HG03457 (cell line): ENCODE measurements around the gene C1QTNF4.

Experiments used
- ATAC-seq: cut with Tn5 transposase; IDR thresholded peaks from one replicate; pipeline ENCODE4 v1.9.1; 2021; ENCODE audit warnings: moderate number of reproducible peaks; ENCODE audit not compliant: unreplicated experiment

C1QTNF4 gene

DNA sequence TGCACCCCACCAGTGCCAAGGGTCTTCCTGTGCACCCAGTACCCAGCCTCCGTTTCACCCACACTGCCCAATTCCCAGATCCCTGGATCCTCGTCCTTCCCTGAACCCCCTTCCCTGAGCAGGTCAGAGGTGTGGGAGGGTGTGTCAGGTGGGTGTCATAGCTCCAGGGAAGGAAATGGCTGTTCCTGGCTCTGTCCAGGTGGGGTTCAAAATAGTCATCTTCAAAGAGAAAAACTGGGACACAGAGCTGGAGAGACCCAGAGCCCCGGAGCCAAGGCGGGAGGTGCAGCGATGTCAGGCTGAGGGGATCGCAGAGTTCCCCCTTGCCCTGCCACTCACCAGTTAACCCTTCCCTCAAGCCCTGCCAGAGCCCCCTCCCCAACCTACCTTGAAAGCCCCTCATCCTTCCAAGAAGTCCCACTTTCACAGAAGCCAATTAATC, 698 bp downstream of the C1QTNF4 start:
- no peak for ATAC-seq

DNA sequence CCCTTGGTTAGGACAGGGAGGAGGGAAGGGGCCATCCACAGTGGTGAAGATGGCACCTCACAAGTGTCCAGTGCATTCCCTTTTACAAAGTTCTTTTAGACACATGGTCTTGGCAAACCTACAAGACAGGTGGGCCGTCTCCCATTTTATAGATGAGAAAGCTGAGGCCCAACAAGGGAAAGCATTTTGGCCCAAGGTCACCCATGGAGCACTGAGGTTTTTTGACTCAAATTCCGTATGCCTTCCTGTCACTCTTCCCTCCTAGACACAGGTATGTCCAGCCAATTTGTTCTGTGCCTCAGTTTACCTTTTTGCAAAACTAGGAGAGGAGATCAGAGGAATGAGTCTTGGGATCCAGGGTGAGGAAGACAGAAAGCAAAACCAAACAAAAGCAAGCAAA, 1.2 kb downstream of the C1QTNF4 start:
- no peak for ATAC-seq

DNA sequence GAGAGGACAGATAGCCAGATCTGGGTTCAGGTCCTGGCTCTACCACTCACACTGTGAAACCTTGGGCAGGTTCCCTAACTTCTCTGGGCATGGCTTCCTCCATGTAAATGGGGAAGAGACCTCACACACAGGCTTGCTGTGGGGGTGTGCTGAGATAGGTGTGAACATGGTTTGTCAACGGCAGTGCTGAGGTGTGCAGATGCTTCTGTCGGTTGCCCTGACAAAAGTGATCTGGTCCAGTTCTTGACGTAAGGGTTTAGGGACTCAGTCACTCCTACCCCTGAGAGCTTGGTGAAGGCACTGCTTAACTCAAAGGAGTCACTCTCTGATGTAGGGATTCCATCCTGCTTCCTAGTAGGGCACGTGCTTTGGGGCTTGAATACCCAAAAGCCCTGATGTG, 2.0 kb downstream of the C1QTNF4 start:
- ATAC-seq = no peak

DNA sequence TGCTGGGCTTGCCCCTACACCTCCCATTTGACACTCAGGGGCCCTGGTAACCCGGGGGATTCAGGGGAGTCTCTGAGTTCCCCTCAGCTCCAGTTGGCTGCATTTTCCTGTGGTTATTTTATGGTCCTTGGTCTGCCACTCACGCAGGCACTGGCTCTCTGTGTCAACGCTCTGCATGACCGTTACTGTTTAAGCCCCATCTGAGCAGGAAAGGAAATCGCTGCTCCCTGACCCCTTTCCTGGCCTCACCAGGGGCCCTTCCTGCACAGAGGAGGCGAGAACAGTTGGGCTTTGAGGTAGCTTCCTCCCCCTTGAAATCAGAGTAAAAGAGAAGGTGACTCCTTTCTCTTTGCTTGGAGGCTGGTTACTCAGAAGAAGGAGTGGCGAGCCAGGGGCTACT, 2.4 kb downstream of the C1QTNF4 start:
- ATAC-seq = no peak

DNA sequence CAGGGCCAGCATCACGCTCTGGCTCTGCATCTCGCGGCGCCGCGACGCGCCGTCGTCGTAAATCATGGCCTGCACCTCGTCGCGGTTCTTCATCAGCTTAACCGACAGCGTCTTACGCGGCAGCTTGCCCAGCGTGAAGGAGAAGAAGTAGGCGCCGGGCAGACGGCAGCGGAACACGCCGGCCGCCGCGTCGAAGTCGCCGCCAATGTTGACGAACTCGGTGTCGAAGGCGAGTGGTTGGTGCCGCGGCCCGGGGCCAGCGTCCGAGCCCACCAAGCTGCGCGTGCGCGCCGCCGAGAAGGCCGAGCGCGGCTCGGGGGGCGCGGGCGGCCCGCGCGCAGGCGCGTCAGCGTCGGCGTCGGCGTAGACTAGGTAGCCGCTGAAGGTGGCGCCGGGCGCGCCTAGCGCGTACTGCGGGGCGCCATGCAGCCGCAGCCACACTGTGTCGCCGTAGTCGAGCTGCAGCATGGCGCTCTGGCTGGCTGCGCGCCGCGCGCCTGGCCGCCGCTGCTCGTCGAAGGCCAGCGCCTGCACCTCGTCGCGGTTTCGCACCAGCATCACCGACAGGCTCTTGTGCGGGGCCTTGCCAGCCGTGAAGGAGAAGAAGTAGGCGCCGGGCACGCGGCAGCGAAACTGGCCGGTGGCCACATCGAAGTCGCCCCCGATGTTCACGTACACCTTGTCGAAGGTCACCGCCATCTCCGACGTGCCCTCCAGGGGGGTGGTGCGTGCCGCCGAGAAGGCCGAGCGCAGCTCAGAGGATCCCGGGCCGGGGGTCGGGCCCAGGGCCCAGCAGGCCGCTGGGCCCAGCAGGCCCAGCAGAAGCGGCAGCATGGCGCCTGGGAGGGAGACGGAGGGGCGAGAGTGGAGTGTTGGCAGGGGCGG, 4.0 kb downstream of the C1QTNF4 start:
- ATAC-seq = no peak

DNA sequence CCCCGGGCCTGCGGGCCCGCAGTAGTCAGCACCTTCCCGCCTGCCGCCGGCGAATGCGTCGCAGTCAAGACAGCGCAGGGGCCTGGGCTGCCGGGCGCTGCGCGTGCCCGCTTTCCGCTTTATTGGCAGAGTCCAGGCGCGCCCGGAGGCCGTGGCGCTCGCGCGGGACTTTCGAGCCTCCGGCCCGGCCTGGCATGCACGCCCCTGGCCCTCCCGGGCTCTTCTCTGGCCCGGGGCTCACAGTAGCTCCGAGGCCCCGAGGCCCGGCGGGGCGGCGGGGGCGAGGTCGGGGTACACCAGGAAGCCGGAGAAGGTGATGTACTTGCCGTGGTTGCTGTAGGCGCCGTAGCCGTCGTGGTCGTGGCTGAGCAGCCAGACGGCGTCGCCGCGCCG, 4.6 kb downstream of the C1QTNF4 start:
- no peak for ATAC-seq

DNA sequence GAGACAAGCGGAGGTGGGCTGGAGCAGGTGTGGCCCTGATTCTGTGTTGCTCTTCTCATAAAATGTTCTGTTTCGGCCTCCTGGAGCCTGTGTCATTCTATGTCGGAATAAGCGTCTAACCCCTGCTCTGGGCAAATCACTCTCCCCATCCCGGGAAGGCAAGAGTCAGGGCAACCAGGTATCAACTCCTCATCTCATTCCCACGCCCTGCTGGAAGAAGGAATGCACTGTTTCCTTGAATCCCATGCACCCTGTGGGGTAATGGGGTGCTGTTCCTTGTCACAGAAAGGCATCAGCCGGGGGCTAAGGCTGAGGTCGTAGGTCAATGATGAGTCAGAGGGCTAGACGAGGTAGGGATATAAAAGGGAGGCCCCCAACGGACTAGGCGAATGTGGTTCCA, 5.1 kb downstream of the C1QTNF4 start:
- no peak for ATAC-seq

DNA sequence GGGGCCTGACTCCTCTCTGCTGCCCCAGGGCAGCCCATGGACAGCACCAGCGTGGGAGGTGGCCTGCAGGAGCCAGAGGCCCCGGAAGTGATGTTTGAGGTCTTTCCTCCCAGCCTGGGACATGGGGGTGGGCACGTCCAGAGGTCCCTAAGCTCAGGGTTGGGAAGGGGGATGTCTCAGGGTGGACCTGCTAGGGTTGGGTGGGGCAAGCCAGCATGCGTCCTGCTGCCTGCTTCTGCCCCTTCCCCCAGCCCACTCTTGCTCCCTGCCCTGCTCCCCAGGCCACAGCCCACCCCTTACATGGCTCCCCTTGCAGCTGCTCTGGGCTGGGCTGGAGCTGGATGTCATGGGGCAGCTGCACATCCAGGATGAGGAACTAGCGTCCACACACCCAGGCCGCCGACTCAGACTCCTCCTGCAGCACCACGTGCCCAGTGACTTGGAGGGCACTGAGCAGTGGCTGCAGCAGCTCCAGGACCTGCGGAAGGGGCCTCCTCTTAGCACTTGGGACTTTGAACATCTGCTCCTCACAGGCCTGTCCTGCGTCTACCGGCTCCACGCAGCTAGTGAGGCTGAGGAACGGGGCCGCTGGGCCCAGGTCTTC, 6.4 kb downstream of the C1QTNF4 start:
- ATAC-seq = no peak

DNA sequence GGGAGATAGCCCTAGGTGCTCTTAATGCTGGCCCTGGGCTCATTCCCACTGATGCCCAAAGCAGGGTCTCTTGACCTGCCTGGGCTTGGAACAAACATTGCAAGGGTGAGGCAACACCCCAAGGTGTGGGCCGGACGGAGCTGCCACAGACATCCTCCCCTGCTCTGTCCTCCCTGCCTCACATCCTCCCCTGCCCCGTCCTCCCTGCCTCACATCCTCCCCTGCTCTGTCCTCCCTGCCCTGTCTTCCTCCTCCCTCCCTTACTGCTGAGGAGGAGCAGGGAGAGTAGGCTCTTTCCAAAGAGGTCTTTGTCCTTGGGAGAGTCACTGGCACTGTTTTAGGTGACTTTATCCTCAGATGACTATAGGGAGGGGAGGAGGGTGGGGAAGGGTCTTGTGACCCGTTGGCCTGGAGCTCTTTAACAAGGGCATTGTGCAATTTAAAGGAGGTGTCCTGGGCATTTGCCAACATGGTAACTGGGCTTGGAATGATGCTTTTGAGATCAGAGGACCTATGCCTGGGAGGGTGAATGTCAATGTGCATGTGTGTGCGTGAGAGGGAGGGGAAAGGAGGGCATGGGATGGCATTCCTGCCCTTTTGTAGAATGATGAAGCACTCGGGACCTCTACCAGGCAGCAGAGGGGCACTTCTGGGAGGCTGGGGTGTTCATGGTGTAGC, 7.0 kb downstream of the C1QTNF4 start:
- no peak for ATAC-seq

DNA sequence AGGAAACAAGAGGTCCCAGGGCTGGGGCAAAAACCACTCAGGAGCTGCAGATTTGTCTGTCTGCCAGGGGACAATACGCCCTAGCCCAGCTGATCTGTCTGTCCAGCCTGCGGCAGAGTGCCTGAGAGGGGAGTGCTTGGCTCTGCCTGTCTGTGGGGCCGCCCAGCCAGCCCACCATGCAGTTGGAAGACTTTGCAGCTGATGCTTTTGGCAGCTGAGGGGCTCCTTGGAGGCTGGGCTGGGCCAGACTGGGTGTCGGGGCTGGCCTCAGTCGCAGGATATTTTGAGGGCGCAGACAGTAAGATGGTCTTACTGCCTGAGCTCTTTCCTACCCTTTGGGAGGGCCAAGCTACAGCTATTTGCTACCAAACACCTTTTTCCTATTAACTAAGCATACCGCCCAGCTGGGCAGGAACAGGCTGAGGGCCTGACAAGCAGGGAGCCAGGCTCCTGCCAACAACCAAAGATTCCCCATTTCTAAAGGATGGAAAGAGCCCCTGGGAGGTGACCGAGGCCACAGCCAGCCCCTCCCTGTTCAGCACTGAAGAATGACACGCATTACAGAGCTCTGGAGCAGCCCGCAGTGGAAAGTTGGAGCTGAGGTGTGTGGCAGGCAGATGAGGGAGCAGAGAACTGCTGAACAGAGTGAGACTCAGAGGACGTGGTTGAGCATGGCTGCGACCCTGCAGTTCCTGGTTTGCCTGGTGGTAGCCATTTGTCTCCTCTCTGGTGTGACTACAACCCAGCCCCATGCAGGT, 7.9 kb downstream of the C1QTNF4 start, which contains the start of gene FAM180B:
TSS of gene FAM180B (plus strand) at position 581 of the 758 bp plus-strand sequence. CDS start at position 672, 91 bp downstream.
- no peak for ATAC-seq

DNA sequence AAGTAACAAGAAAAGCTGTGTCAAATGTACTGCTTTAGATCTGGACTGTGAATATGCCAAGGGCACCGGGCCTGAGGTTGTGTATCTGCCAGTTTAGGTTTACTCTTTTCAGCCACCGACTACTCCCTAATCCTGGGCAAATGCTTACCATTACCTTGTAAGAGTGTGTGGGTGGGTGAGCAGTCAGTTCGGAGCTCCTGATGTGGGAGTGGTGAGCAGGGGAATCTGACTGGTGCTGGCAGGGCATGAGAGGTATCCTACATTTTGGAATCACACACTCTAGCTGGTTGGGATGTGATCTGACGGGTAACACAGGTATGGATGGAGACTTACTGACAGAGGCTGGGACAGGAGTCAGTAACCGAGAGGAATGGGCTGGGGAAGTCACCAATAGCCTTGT, 10.4 kb downstream of the C1QTNF4 start:
- ATAC-seq = no peak

DNA sequence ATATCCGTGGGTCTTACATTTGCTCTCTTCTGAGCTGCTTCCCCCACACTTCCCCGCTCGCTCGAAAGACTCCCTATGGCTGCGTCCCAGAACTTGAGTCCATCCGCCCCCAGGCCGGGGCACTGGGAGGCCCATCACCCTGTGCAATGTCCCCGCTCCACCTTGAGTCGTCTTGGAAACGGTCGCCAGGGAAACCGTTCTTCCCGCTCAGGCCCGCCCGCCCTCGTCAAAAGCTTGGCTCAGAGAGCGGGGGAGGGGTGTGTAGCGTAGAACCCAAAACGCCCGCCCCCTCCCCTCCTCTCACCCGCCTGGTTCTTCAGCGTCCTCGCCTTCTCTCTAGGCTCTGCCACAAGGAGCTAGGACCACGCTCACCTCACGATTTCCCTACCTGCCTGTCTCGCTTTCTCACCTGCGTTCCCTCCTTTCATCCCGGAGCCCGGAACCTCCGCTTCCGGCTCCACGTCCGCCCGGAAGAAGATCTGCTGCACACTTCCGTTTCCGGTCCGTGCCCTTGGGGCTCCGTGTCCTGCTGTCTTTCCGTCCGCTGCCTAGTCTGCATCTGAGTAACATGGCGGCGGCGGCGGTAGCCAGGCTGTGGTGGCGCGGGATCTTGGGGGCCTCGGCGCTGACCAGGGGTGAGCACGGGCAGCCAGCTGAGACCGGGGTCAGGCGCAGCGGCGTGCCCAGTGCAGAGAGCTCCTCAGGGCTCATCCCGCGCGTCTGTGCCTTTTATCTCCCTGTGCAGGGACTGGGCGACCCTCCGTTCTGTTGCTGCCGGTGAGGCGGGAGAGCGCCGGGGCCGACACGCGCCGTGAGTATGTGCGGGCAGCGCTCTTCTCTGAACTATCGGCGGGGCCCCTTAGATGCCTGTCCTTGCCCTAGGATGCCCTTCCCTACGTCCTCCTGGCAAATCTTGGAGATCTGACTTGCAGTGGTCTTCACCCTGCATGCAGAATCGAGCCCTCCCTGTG, 15.4 kb downstream of the C1QTNF4 start, which contains the start of the genes KBTBD4 and NDUFS3:
TSS of gene KBTBD4 (minus strand) at position 447 of the 971 bp plus-strand sequence. CDS start at position 428, 19 bp downstream.
TSS of gene NDUFS3 (plus strand) at position 551 of the 971 bp plus-strand sequence. CDS start at position 569, 18 bp downstream.
- ATAC-seq = peak; percentile 84

DNA sequence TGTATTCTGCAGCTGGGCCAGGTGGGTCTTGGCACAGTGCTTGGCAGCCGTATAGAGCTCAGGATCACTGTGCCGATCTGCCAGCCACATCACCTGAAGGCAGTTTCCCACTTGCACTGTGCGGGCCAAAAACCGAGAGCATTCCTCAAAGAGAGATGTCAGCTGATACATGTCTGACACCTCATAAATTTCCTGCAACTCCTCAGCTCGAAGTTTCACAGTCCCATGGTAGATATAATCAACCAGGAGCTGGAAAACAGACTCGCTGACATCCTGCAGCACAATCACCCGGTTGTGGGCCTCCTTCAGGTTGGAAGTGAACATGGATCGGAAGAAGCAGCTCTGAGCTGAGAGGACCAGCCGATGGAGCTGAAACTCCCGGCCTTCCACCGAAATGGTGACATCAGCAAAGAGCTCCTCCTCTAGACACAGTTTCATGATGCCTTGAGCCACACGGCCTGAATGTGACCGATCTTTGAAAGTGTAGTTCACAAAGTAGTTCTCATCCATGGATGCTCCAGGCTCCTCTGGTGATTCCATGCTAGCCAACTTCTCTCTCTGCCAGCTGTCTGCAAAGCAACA, 16.7 kb downstream of the C1QTNF4 start:
- no peak for ATAC-seq

DNA sequence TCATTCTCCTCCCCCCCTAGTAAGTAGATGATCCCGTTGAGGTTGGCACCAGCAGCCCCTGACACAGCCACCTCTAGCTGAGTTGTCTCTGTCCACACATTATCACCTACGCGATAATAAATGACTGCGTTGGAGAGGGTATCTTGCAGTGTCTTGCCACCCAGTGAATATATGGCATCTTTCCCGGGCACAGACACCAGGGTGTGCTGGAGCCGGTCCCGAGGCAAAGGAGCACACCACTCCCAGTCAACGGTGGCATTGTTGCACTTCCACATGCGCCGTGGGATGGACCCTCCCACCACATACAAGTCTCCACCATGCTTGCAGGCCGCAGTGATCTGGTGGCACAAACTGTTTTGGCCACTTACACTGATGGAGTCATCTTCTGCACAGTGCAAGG, 20.9 kb downstream of the C1QTNF4 start:
- ATAC-seq = no peak

DNA sequence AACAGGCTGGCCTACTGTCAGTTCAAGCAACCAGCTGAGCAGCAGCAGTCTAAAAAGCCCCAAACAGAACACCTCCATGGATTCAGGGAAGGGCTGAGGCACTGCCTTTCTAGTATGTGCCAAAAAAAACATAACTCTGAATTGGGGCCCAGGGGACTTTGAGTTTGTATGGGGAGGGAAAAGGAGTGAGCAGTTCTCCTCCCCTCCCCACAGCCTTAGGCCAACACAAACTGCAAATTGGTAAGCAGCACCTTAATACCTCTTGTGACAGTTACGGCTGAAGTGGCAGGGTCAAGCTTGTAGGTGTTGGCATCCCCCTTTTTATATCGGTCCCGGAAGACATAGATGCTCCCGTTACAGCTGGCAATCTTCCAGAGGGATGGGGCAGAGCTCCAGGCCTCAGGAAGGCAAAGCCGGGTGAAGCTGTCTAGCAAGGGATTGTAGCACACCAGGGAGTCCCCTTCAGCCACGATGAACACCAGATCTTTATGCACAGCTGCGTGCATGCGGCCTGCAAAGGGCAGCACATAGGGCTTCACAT, 21.4 kb downstream of the C1QTNF4 start:
- ATAC-seq = no peak

DNA sequence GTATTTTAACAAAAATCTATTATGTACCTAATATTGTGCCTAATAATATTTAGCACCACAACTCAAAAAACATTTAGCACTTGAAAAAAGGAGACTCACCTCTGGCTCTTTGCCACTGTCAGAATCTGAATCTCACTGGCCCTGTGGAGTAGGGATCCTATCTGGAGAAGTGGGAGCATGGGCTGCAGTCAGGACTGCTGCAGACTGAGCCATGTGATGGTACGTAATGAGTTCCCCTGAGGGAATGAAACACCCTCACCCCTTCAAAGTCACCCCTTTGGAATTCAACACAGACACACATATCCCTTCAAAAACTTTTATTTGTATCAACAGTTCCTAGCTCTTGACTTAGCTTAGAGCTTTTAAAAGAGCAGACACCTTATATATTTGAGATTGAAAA, 22.3 kb downstream of the C1QTNF4 start:
- no peak for ATAC-seq

DNA sequence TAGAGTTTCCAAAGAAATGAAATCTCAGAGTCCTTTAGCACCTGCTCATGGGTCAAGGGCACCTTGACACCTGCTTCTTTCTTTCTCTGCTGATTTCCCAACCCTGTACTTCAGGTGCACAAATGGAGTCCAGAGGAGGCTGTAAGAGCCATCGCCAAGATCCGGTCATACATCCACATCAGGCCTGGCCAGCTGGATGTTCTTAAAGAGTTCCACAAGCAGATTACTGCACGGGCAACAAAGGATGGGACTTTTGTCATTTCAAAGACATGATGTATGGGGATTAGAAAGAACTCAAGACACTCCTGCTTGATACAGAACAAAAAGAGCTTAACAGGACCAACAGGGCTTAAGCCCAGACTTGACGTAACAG, 22.9 kb downstream of the C1QTNF4 start:
- ATAC-seq = no peak

DNA sequence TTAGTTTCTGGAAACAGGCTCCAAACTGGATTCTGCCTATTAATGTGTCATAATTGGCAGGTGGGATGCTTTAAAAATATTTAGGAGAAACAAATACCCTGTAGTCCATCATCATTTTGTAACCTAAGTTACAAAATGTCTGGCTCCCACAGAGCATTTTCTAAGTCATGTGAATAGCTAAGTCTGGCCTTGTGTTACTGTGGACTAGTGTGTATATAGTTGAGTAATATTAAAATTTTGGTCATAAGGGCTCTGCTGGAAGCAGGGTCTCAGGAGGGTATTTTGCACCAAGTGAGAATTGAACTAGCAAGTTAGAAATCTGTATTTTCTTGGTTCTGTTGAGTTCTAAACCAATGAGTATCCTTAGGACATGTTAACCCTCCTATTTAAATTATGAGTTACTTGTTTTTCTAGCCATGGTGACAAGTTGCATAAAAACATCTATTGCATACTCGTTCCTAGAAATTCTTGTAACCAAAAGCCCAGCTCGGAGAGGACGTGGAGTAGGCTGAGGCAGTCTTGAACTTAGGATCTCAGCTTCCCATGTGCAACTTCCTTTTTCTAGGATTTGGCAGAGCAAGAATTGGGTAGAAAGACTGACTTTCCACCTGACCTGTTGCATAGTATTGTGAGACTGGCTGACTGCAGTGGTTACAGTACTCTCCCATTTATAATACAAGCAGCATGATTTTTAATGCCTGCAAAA, 23.4 kb downstream of the C1QTNF4 start:
- no peak for ATAC-seq
